Activated CD8-positive, alpha-beta memory T cell treated with anti-CD3 and anti-CD28 coated beads for 36 hours (primary cell): ENCODE measurements around the gene CYTH3. TPM values are rescaled to one million over a fixed set of nuclear protein-coding genes. Genes with fewer than 3 reads are reported as not detected.

Source experiments
- CTCF ChIA-PET: fragments of 350-600 bp; sonication (Branson Sonifier 250); formaldehyde crosslinking; loops from one replicate; lab custom pipeline; 2021; ENCODE audit warnings: antibody characterized with exemption; lab: Charles Lee
- POLR2A ChIA-PET: fragments of 350-600 bp; sonication (Branson Sonifier 250); formaldehyde crosslinking; loops from one replicate; lab custom pipeline; 2021; ENCODE audit warnings: antibody characterized with exemption; lab: Charles Lee
- total RNA-seq, 2 experiments: library from RNA; stranded (reverse); gene quantifications; one replicate each; pipeline ENCODE4 v1.2.3, GENCODE V29; 2021

CYTH3 gene
- total RNA-seq, 2 experiments from 2014 or later = 2.3 to 2.8 TPM

DNA sequence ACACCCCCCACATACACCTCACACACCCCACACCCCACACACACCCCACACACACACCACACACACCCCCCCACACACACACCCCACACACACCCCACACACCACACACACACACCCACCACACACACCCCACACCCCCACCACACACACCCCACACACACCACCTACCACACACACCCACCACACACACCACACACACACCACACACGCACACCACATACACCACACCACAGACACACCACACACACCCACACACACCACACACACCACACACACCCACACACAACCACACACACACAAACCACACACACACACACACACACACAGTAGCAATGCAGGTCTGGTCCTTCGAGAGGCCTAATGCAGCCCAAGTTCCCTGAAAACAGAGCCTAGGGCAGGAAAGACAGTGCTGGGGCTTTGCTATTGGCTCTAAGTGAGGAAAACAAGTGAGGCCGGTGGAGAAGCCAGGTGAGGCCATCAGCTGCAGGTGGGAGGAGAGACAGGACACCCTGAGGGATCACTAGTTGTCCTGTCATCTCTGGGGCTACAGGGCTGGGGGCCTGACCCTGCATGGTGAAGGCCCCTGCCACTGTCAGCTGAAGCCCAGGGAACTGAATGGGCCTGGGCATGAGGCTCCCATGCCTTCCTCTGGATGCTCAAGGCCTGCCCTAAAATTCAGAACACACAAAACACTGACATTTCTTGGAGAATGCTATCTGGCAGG, 92.6 kb downstream of the CYTH3 start:
- ChIA-PET CTCF (interaction anchor here (1.5 kb wide), 1 partner anchor 9 kb away, joined by 3 read pairs; no protein-coding TSS in a partner anchor), POLR2A (no interaction called here)

DNA sequence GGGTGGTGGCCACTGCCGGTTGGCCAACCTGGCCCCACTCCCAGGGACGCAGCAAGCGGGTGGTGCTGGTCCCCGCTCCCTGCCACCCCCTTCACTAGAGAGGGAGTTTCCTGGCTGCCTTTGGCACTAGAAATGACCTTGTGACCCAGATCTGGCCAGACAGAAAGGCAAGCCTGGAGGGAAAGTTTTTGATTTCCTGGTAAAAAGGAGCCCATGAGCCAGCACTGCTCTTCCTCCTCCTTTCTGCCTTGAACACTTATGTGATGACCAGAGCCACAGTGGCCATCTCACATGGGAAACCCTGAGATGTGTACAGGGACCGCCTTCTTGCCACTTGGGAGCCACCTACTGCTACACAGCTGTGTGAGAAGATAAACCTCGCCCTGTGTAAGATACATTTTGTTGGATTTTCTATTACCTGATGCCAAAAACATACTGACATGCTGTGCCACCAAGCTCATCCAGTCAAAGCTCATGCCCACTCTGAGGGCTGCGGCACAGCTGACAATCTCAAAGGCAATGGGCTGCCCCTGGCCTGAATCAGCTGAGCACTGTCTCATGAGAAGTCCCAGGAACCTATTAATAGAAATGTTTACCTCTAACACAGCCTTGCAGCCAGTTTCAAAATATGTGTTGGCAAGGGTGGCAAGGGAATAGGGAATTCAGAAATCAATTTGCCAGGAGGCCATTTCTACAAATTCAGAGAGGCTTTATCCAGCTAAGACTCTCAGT, 94.0 kb downstream of the CYTH3 start:
- CTCF ChIA-PET = interaction anchor here (1.5 kb wide), 1 partner anchor 10 kb away, joined by 3 read pairs; no protein-coding TSS in a partner anchor
- POLR2A ChIA-PET = no interaction called here

GRCh38 chr7:6175645-6176044, 96.8 kb downstream of the CYTH3 start:
- POLR2A ChIA-PET = no interaction called here
- CTCF ChIA-PET = no interaction called here

DNA sequence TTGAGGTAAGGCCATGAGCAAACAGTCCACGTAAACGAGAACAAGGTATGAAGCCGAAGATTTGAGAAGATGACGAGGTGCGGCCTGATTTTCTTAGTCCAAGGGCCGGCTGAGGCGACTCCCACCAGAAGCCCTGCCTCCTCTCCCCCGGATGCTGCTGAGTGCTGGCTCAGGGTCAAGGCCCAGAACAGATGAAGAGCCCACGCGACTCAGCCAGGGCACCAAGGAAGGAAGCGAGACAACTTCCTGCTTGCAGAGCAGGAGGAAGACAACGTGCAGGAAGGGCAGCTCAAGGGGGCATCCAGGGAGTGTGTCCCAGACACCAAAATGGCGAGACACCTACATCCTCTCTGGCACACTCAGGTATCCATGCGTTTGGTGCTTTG, 99.5 kb downstream of the CYTH3 start:
- CTCF ChIA-PET = no interaction called here
- POLR2A ChIA-PET = interaction anchor here (0.6 kb wide), 1 partner anchor 420 kb away, joined by 9 read pairs; no protein-coding TSS in a partner anchor

DNA sequence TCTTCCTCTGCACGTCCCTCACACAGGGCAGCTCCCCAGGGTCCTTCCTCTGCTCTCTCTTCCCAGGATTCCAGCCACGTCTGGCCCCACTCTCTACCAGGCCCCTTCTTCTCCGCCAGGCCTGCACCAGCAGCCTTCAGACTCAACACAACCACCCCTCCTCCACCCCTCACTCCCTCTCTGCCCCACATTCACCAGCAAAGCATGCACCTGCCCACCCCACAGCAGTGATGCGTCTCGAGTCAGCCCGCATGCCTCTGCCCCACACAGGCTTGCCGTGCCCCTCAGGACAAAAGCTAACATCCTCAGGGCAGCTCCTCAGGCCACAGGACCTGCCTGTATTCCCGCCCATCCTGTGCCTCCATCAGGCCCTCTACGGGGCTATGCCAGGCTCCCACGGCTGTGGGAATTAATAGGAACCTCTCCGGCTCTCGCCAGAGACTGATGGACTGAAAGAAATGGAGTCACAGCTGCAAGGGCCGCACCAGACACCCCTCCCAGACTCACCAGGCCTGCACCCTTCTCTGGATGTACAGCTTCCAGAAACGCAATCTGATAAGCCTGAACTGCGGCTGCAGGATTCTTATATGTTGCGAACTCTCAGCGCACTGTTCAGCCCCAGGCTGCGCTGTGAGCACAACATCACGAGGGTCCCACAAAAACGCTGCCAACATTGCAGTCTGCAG, 100.1 kb downstream of the CYTH3 start:
- POLR2A ChIA-PET = interaction anchor here (0.6 kb wide), 1 partner anchor 155 kb away, joined by 4 read pairs; no protein-coding TSS in a partner anchor
- CTCF ChIA-PET = no interaction called here

- POLR2A ChIA-PET = interaction anchor here (0.6 kb wide), 1 partner anchor 154 kb away, joined by 4 read pairs; no protein-coding TSS in a partner anchor
- CTCF ChIA-PET = no interaction called here
Observed at GRCh38 chr7:6171532-6172223, 100.7 kb downstream of the CYTH3 start.

- ChIA-PET CTCF (interaction anchor here (0.9 kb wide), 1 partner anchor 23 kb away, joined by 3 read pairs; no protein-coding TSS in a partner anchor), POLR2A (no interaction called here)
Observed at GRCh38 chr7:6170571-6171531, 101.6 kb downstream of the CYTH3 start.

GRCh38 chr7:6169805-6170520, 102.5 kb downstream of the CYTH3 start:
- POLR2A ChIA-PET = interaction anchor here (0.5 kb wide), 1 partner anchor 35 kb away, joined by 3 read pairs; no protein-coding TSS in a partner anchor
- CTCF ChIA-PET = interaction anchor here (0.9 kb wide), 1 partner anchor 24 kb away, joined by 3 read pairs; no protein-coding TSS in a partner anchor

GRCh38 chr7:6168477-6168868, 104.0 kb downstream of the CYTH3 start:
- CTCF ChIA-PET = no interaction called here
- POLR2A ChIA-PET = no interaction called here

DNA sequence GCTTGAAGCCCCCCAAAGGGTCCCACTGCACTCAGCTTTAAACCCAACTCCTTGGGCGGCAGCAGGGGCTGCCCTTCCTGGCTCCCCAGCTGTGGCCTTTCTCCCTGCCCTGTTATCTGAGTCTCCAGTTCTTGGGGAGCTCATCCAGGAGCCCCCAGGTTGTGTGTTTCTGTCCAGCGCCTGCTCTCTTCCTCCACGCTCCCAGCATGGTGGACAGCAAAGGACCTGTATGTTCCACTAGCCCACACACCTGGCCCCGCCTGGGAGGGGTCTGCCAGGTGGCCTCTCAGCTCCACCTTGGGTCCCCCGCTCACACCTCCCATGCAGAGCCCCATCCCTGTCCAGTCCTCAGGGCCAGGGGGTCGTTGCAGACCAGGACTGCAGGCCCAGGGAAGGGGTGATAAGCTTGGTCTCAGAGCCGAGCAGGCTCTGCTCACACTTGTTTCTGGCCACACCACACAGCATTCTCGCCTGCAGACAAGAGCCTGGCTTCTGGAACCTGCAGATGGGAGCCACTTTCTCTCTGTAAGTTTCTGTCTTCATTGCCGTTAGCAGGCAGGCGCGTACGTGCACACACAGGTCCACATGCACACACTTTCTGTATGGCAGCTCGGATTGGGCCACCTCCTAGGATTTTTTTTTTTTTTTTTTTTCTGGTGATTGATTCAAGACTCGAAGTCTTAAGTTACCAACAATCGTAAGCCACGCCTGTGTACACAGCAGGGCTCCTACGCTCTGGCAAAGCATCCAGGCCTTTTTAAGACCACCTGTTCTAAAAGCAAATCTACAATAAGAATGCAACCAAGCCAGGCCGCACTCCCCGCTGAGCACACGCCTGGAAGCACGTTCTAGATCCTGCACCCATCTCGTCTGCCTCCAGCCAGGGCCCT, 104.6 kb downstream of the CYTH3 start:
- POLR2A ChIA-PET = no interaction called here
- CTCF ChIA-PET = no interaction called here

- ChIA-PET CTCF (no interaction called here), POLR2A (no interaction called here)
Observed at GRCh38 chr7:6167004-6167551, 105.3 kb downstream of the CYTH3 start.

DNA sequence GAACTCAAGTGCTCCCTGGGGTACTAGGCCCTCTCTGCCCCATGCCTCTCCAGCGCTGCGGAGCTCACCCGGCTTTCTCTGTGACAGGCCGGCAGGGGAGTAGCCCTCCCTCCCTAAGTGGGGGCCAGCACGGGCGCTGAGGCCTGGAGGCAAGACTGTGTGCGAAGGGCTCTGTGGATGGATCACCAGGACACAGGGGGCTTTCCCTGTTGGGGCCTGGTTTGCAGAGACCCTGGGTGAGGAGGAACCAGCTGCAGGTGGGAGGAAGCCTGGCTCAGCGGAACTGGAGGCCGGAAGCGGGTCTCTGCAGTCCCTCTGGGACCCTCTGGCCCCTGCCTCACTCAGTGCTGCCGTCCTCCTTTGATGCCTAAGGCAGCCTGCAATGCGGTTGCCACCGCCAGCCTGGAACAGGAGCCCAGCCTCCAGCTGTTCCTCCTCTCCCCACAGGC, 106.0 kb downstream of the CYTH3 start:
- ChIA-PET POLR2A (interaction anchor here (0.6 kb wide), 1 partner anchor 146 kb away, joined by 3 read pairs; no protein-coding TSS in a partner anchor), CTCF (no interaction called here)

GRCh38 chr7:6165521-6166320, 106.7 kb downstream of the CYTH3 start:
- CTCF ChIA-PET = no interaction called here
- POLR2A ChIA-PET = no interaction called here

DNA sequence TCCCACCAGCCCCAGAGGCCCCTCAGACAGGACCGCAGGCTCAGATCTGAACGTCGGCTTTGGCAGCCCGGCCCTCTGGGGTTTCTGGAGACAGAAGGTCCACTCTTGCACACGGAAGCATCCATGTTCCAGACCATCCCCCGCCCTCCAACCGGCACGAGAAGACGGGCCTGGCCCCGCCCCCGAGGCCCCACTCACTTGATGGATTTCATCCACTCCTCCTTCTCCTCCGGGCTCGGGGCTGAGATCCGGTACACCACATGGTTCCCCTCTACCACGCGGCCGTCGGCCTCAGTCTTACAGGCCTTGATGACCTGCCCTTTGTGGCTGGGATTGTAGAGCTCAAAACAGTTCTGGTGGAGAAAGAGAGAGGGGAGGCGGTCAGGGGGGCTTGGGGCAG, 107.3 kb downstream of the CYTH3 start:
- ChIA-PET POLR2A (no interaction called here), CTCF (interaction anchor here (0.6 kb wide), 1 partner anchor 1082 kb away, joined by 3 read pairs; no protein-coding TSS in a partner anchor)

- CTCF ChIA-PET = interaction anchor here (0.6 kb wide), 1 partner anchor 1081 kb away, joined by 3 read pairs; no protein-coding TSS in a partner anchor
- POLR2A ChIA-PET = no interaction called here
Observed at GRCh38 chr7:6164491-6164890, 107.9 kb downstream of the CYTH3 start.
